Activated naive CD4-positive, alpha-beta T cell treated with anti-CD3 and anti-CD28 coated beads, Interleukin-2, amount 10 ng/mL, durations not matched to agents 7 days and 5 days (primary cell): Measurements from ENCODE around the gene CTPS1.

Experiments
- CTCF ChIA-PET: fragments of 350-600 bp; sonication (Branson Sonifier 250); formaldehyde crosslinking; loops from one replicate; lab custom pipeline; 2021; ENCODE audit warnings: antibody characterized with exemption; lab: Charles Lee
- DNase-seq: peaks from one replicate; pipeline ENCODE4 v3.0.0-alpha.2; 2020
- H3K27ac Mint-ChIP-seq: one replicate; pipeline ENCODE4 v1.8.0; 2021; ENCODE audit warnings: mild to moderate bottlenecking, moderate library complexity, mixed read lengths
- H3K27me3 Mint-ChIP-seq: one replicate; pipeline ENCODE4 v1.8.0; 2021; ENCODE audit warnings: mild to moderate bottlenecking, mixed read lengths
- H3K36me3 Mint-ChIP-seq: one replicate; pipeline ENCODE4 v1.8.0; 2021; ENCODE audit warnings: mixed read lengths
- H3K4me1 Mint-ChIP-seq: one replicate; pipeline ENCODE4 v1.8.0; 2021; ENCODE audit warnings: mixed read lengths
- H3K4me3 Mint-ChIP-seq: one replicate; pipeline ENCODE4 v1.8.0; 2021; ENCODE audit warnings: mild to moderate bottlenecking, moderate library complexity, mixed read lengths
- H3K9me3 Mint-ChIP-seq: one replicate; pipeline ENCODE4 v1.8.0; 2021; ENCODE audit warnings: mixed read lengths

CTPS1 gene

GRCh38 chr1:40979241-40980067 is at the start of gene CTPS1:
CTPS1 (plus strand) TSS chr1:40979696; CDS start chr1:40983291, 3,595 bp downstream.
- CTCF ChIA-PET, result interaction anchor here (1.1 kb wide), 1 partner anchor 24 kb away, joined by 3 read pairs; no protein-coding TSS in a partner anchor
- H3K9me3 Mint-ChIP-seq, result no peaks in the 10 kb centered on the region
- H3K4me1 Mint-ChIP-seq, result peaks cover 42% of the 10 kb centered on the region

GRCh38 chr1:40930174-40930964 is 49.1 kb upstream of the CTPS1 start:
- Mint-ChIP-seq H3K27ac (no peak overlapping the region), H3K27me3 (peaks cover 34% of the 10 kb centered on the region), H3K9me3 (no peaks in the 10 kb centered on the region), H3K4me3 (no peak overlapping the region), H3K4me1 (no peaks in the 10 kb centered on the region), H3K36me3 (no peaks in the 10 kb centered on the region)
- CTCF ChIA-PET, result interaction anchor here (1.0 to 1.8 kb wide), 2 partner anchors 18 to 22 kb away, joined by 3 to 6 read pairs; no protein-coding TSS in a partner anchor
- DNase-seq, result no peak

More at GRCh38 chr1:40979241-40980067, at the start of gene CTPS1:
- H3K27ac Mint-ChIP-seq, result peak within 1 kb of the TSS; percentile 91
- H3K4me3 Mint-ChIP-seq, result peak within 1 kb of the TSS; percentile 81
- peak; percentile 96 for DNase-seq
- peaks cover 8% of the 10 kb centered on the region for H3K27me3 Mint-ChIP-seq
- peaks cover 22% of the 10 kb centered on the region for H3K36me3 Mint-ChIP-seq

GRCh38 chr1:40931601-40932000 is 47.9 kb upstream of the CTPS1 start:
- no peaks in the 10 kb centered on the region for H3K9me3 Mint-ChIP-seq
- CTCF ChIA-PET, result no interaction called here

GRCh38 chr1:40932006-40932405 is 47.5 kb upstream of the CTPS1 start:
- H3K4me1 Mint-ChIP-seq, result no peaks in the 10 kb centered on the region
- no peak for DNase-seq
- no peak overlapping the region for H3K4me3 Mint-ChIP-seq
- no peaks in the 10 kb centered on the region for H3K36me3 Mint-ChIP-seq
- no peak overlapping the region for H3K27ac Mint-ChIP-seq
- CTCF ChIA-PET, result interaction anchor here (0.6 to 1.1 kb wide), 2 partner anchors 18 to 361 kb away, joined by 3 read pairs; no protein-coding TSS in a partner anchor
- peaks cover 42% of the 10 kb centered on the region for H3K27me3 Mint-ChIP-seq
- no peaks in the 10 kb centered on the region for H3K9me3 Mint-ChIP-seq

More at GRCh38 chr1:40931601-40932000, 47.9 kb upstream of the CTPS1 start:
- Mint-ChIP-seq H3K4me1 (no peaks in the 10 kb centered on the region), H3K36me3 (no peaks in the 10 kb centered on the region), H3K4me3 (no peak overlapping the region), H3K27me3 (peaks cover 38% of the 10 kb centered on the region), H3K27ac (no peak overlapping the region)
- no peak for DNase-seq

- Mint-ChIP-seq H3K36me3 (no peaks in the 10 kb centered on the region), H3K4me3 (no peak overlapping the region), H3K27me3 (peaks cover 27% of the 10 kb centered on the region), H3K4me1 (no peaks in the 10 kb centered on the region), H3K27ac (no peak overlapping the region), H3K9me3 (no peaks in the 10 kb centered on the region)
- DNase-seq, result no peak
- CTCF ChIA-PET, result interaction anchor here (0.8 to 4.8 kb wide), 3 partner anchors 13 to 87 kb away, joined by 3 to 23 read pairs (median 5); no protein-coding TSS in a partner anchor
Measured at GRCh38 chr1:40936931-40937339, 42.6 kb upstream of the CTPS1 start.

GRCh38 chr1:40938393-40938792 is 41.1 kb upstream of the CTPS1 start:
- H3K27ac Mint-ChIP-seq, result no peak overlapping the region
- H3K9me3 Mint-ChIP-seq, result no peaks in the 10 kb centered on the region
- no peak for DNase-seq
- no peaks in the 10 kb centered on the region for H3K4me1 Mint-ChIP-seq
- CTCF ChIA-PET, result interaction anchor here (1.2 to 4.8 kb wide), 2 partner anchors 11 to 14 kb away, joined by 3 to 23 read pairs; no protein-coding TSS in a partner anchor
- no peaks in the 10 kb centered on the region for H3K36me3 Mint-ChIP-seq
- H3K27me3 Mint-ChIP-seq, result peaks cover 22% of the 10 kb centered on the region
- H3K4me3 Mint-ChIP-seq, result no peak overlapping the region

GRCh38 chr1:40939320-40940059 is 40.0 kb upstream of the CTPS1 start:
- peaks cover 22% of the 10 kb centered on the region for H3K27me3 Mint-ChIP-seq
- H3K4me1 Mint-ChIP-seq, result no peaks in the 10 kb centered on the region
- no peak overlapping the region for H3K4me3 Mint-ChIP-seq
- H3K36me3 Mint-ChIP-seq, result no peaks in the 10 kb centered on the region
- CTCF ChIA-PET, result interaction anchor here (1.1 kb wide), 1 partner anchor 165 kb away, joined by 3 read pairs; no protein-coding TSS in a partner anchor
- no peaks in the 10 kb centered on the region for H3K9me3 Mint-ChIP-seq
- DNase-seq, result no peak
- H3K27ac Mint-ChIP-seq, result no peak overlapping the region

GRCh38 chr1:40944326-40944725 is 35.2 kb upstream of the CTPS1 start:
- peaks cover 9% of the 10 kb centered on the region for H3K4me1 Mint-ChIP-seq
- peaks cover 26% of the 10 kb centered on the region for H3K27me3 Mint-ChIP-seq
- CTCF ChIA-PET, result interaction anchor here (1.2 kb wide), 1 partner anchor 94 kb away, joined by 3 read pairs; no protein-coding TSS in a partner anchor
- H3K27ac Mint-ChIP-seq, result no peak overlapping the region
- DNase-seq, result no peak
- no peaks in the 10 kb centered on the region for H3K36me3 Mint-ChIP-seq
- H3K9me3 Mint-ChIP-seq, result no peaks in the 10 kb centered on the region
- H3K4me3 Mint-ChIP-seq, result no peak overlapping the region

GRCh38 chr1:40944841-40945430 is 34.6 kb upstream of the CTPS1 start:
- Mint-ChIP-seq H3K4me3 (no peak overlapping the region), H3K27me3 (peaks cover 27% of the 10 kb centered on the region), H3K9me3 (no peaks in the 10 kb centered on the region), H3K4me1 (peaks cover 9% of the 10 kb centered on the region), H3K27ac (no peak overlapping the region), H3K36me3 (no peaks in the 10 kb centered on the region)
- CTCF ChIA-PET, result no interaction called here
- no peak for DNase-seq

GRCh38 chr1:40945491-40945973 is 34.0 kb upstream of the CTPS1 start:
- H3K27ac Mint-ChIP-seq, result no peak overlapping the region
- H3K9me3 Mint-ChIP-seq, result no peaks in the 10 kb centered on the region
- H3K27me3 Mint-ChIP-seq, result peaks cover 31% of the 10 kb centered on the region
- H3K36me3 Mint-ChIP-seq, result no peaks in the 10 kb centered on the region
- CTCF ChIA-PET, result no interaction called here
- peaks cover 9% of the 10 kb centered on the region for H3K4me1 Mint-ChIP-seq
- no peak for DNase-seq
- H3K4me3 Mint-ChIP-seq, result no peak overlapping the region

GRCh38 chr1:40948741-40949443 is 30.6 kb upstream of the CTPS1 start:
- Mint-ChIP-seq H3K27me3 (peaks cover 58% of the 10 kb centered on the region), H3K4me3 (no peak overlapping the region), H3K4me1 (peaks cover 18% of the 10 kb centered on the region), H3K36me3 (no peaks in the 10 kb centered on the region), H3K27ac (no peak overlapping the region), H3K9me3 (no peaks in the 10 kb centered on the region)
- DNase-seq, result peak; percentile 79
- CTCF ChIA-PET, result interaction anchor here (0.7 to 8.8 kb wide), 29 partner anchors 12 to 416 kb away, joined by 3 to 159 read pairs (median 4); partner anchors contain the start of genes CITED4 and NFYC

GRCh38 chr1:40949563-40949962 is 29.9 kb upstream of the CTPS1 start:
- Mint-ChIP-seq H3K27me3 (peaks cover 58% of the 10 kb centered on the region), H3K27ac (no peak overlapping the region), H3K4me3 (no peak overlapping the region), H3K9me3 (no peaks in the 10 kb centered on the region), H3K4me1 (peaks cover 21% of the 10 kb centered on the region), H3K36me3 (no peaks in the 10 kb centered on the region)
- CTCF ChIA-PET, result interaction anchor here (0.7 to 8.8 kb wide), 25 partner anchors 13 to 797 kb away, joined by 3 to 159 read pairs (median 4); partner anchors contain the start of genes CITED4 and NFYC
- DNase-seq, result no peak
